GM12872 (cell line): Measurements from ENCODE around the gene IKBIP.

Experiments
- TF ChIP-seq, protein P1 (sequence below): IDR thresholded peaks from 3 replicates; pipeline ENCODE4 v1.5.1; 2011; ENCODE audit warnings: low read depth, mild to moderate bottlenecking, low read length, moderate library complexity; ENCODE audit not compliant: insufficient read depth

Gene IKBIP

DNA sequence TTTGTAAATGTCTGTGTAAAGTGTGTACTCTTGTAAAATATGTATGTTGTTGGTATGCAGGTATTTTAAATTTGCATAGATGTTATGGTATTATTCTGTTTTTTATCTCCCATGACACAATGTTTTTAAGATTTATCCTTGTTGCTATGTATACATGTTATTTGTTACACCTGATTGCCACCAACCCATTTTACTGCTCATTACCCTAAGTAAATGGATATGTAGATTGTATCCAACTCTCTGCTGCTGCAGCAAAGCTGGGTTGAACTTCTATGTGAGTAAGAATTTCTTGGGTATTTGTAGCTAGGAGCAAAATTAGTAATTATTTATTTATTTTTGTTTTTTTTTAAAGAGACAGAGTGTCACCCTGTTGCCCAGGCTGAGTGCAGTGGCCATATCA lies 6.7 kb upstream of the IKBIP start:
- TF ChIP-seq, protein P1, sequence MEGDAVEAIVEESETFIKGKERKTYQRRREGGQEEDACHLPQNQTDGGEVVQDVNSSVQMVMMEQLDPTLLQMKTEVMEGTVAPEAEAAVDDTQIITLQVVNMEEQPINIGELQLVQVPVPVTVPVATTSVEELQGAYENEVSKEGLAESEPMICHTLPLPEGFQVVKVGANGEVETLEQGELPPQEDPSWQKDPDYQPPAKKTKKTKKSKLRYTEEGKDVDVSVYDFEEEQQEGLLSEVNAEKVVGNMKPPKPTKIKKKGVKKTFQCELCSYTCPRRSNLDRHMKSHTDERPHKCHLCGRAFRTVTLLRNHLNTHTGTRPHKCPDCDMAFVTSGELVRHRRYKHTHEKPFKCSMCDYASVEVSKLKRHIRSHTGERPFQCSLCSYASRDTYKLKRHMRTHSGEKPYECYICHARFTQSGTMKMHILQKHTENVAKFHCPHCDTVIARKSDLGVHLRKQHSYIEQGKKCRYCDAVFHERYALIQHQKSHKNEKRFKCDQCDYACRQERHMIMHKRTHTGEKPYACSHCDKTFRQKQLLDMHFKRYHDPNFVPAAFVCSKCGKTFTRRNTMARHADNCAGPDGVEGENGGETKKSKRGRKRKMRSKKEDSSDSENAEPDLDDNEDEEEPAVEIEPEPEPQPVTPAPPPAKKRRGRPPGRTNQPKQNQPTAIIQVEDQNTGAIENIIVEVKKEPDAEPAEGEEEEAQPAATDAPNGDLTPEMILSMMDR: no peak

DNA sequence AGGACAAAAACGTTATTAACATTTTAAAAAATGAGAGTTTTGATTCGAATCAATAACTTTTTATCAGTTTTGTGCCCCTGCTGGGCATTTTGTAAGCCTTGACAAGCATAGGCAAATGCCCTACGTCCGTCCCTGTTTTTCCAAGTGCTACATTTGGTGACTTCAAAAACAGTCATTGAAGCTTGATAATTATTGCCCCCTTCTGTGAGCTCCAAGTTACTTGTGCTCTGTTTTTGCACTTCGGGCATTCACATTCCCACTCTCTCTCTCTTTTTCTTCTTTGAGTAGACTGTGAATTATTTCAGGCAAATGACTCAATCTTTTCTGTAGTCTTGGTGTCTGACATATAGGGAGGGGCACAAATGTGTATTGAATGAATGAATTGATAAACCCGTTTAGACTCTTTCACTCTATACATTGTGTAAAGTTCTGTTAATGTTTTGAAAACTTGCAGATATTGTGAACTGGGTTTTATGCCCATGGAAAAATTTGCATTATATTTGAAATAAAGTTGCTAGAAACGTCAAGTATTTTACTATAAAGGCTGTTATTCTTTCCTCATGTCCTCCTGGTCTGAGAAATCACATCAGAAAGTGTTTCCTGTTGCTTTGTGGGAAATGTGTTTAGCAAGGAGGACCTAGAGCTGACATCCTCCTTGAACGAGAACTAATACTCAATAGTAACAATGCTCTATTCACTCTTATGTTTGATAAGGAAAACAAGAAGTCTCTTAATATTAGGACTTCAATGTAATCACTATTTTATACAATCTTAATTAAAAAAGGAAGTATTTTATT lies 1.9 kb upstream of the IKBIP start:
- TF ChIP-seq, protein P1: peak; percentile 27; the same call in 1 of the 3 replicates

DNA sequence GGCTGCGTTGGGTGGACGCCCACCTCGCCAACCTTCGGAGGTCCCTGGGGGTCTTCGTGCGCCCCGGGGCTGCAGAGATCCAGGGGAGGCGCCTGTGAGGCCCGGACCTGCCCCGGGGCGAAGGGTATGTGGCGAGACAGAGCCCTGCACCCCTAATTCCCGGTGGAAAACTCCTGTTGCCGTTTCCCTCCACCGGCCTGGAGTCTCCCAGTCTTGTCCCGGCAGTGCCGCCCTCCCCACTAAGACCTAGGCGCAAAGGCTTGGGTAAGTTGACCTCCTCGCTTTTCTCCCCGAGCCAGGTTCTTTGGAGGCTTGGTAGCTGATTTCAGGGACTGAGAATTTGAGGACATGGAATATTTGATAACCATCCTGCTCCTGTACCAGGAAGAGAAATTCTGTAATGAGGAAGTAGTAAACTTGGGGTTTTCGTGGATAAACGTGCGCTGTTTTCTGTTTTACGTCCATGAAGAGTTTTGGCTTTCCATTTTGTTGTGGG lies 1.0 kb upstream of the IKBIP start:
- TF ChIP-seq, protein P1: 0 out of 3 replicates have a peak, but pooled peaks have one; percentile 13

DNA sequence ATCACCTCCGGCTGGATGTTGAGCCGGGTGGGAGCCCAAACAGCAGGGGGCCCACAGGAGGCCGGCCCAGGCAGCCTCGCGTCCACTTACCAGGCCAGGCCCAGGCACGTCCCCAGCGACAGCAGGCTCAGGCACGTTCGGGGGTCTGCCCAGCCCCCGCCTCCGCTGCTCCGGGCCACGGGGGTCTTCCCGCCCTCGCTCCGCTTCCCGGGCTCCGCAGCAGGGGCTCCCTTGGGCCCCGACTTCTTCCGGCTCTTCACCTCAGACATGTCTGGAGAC lies 216 bp downstream of the IKBIP start:
- TF ChIP-seq, protein P1: 0 out of 3 replicates have a peak, but pooled peaks have one; percentile 22

DNA sequence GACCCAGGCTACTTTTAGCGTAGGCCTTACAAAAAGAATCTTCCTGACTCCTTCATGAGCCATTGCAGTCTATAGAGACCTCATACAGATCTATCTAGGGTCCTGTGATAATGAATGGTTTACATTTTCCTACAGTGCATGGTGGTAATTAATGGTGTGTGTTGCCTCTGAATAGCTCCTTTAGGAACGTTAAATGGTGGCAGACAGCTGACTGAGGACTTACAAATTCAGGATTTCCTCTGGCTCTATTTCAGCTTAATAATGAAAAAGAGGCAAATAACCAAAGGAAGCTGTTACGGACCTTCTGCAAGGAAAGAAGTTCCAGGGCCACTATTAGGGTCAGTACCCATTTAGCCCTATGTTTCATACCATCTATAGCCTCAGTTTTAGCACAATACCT lies 5.1 kb downstream of the IKBIP start:
- TF ChIP-seq, protein P1: no peak

DNA sequence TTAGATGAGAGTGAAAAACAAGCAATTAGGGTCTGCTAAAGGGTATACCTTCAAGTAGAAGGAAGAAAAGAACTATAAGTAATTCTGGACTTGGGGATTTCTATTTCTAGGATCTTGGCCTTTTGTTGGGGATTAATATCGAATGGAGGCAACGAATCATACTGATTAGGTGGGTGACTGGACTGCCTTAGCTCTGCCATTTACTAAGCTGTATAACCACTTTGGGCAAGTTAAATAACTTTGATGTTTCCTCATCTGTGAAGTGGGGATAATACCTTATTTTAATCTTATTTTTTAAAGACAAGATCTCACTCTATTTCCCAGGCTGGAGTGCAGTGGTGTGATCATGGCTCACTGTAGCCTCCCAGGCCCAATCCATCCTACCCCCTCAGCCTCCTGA lies 6.6 kb downstream of the IKBIP start:
- TF ChIP-seq, protein P1: no peak

DNA sequence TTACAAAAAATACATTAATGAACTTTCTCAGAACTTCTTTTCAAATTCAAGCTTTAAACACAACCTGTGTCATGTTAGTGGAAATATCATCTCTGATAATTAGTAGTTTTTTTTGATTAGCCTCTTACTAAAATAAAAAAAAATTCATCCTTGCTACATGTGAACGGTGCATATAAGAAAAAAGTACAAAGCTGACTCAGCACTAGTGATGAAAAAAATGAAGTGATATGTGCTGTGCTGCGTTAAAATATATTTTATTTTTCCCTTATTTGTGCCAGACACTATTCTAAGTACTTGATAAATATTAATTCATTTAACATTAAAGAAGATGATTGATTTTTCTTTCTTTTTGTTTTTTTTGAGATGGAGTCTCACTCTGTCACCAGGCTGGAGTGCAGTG lies 7.5 kb downstream of the IKBIP start:
- TF ChIP-seq, protein P1: no peak
